Right ventricle myocardium superior (tissue), 1 donor: ENCODE measurements around the gene DUSP9. TPM values are rescaled to one million over a fixed set of nuclear protein-coding genes. Genes with fewer than 3 reads are reported as not detected.
"Not testable (repeated sequence)": the region's sequence is repeated elsewhere in the genome, so short reads cannot be mapped to it uniquely, and the experiment has no call there.

Experiments
- ATAC-seq: fragments of 200-7000 bp; cut with Tn5 transposase; one replicate; pipeline ENCODE4 v1.9.1; 2020; ENCODE audit warnings: mild to moderate bottlenecking; ENCODE audit not compliant: poor library complexity
- DNase-seq: peaks from one replicate; pipeline ENCODE4 v3.0.0-alpha.2; 2020
- intact Hi-C: fragments of 100-400 bp; cut with DNase I; formaldehyde crosslinking; loops from one replicate; pipeline ENCODE4 v1.11.2; 2022
- total RNA-seq: library from RNA; stranded (reverse); fragmentation: NEBNext Ultra II Directional; extraction: Animal tissue kit (Norgen Biotek cat#: 25700); gene quantifications from one replicate; pipeline ENCODE4 v1.2.1, GENCODE V29; 2021
- donor health status: DM: no; HTN: yes; CAD: no; lungs with severe emphysema.

Gene DUSP9
- total RNA-seq, 1 donor from 2014 or later: not detected

- no peak for DNase-seq
- intact Hi-C loops: no loop called here
- no peak for ATAC-seq
These were observed 39.0 kb downstream of the DUSP9 start for GRCh38 chrX:153685751-153686696.

GRCh38 chrX:153686711-153687110, 39.7 kb downstream of the DUSP9 start:
- intact Hi-C loops: no loop called here
- DNase-seq (no peak), ATAC-seq (no peak)

GRCh38 chrX:153687121-153688039, 40.4 kb downstream of the DUSP9 start, which contains the start of gene SLC6A8:
SLC6A8 (plus strand) TSS chrX:153687926; CDS start chrX:153688575, 649 bp downstream.
- DNase-seq: peak; percentile 82
- intact Hi-C loops: no loop called here
- ATAC-seq: peak; percentile 72

GRCh38 chrX:153688071-153688470, 41.1 kb downstream of the DUSP9 start:
- ATAC-seq (no peak), DNase-seq (no peak)
- intact Hi-C loops: no loop called here

- intact Hi-C loops: no loop called here
- no peak for ATAC-seq
- no peak for DNase-seq
These were observed 41.5 kb downstream of the DUSP9 start for GRCh38 chrX:153688506-153688905.

- intact Hi-C loops: no loop called here
- peak; percentile 63 for DNase-seq
- peak; percentile 66 for ATAC-seq
These were observed 42.0 kb downstream of the DUSP9 start for GRCh38 chrX:153688911-153689590.

- ATAC-seq: peak; percentile 2
- intact Hi-C loops: no loop called here
- no peak for DNase-seq
These were observed 42.9 kb downstream of the DUSP9 start for GRCh38 chrX:153689654-153690465.

DNA sequence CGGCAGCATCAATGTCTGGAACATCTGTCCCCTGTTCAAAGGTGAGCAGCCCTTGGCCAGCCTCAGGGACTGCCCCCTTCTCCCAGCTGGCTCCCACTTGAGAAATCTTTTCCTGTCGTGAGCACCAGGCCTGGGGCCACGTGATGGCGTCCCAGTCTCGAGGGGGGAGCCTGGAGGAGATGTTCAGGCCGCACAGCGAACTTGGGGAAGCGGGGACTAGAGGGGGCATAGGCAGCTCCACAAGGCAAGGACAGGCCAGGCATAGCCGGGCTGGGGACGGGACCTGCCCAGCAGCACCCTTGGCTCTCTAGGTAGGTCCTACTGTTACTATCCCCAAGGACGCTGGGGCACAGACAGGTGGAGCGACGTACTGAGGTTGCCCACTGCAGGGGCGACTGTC, 43.5 kb downstream of the DUSP9 start:
- ATAC-seq: no peak
- no peak for DNase-seq
- intact Hi-C loops: no loop called here

GRCh38 chrX:153691032-153691827, 44.2 kb downstream of the DUSP9 start:
- intact Hi-C loops, ATAC-seq, DNase-seq: not testable (repeated sequence)

DNA sequence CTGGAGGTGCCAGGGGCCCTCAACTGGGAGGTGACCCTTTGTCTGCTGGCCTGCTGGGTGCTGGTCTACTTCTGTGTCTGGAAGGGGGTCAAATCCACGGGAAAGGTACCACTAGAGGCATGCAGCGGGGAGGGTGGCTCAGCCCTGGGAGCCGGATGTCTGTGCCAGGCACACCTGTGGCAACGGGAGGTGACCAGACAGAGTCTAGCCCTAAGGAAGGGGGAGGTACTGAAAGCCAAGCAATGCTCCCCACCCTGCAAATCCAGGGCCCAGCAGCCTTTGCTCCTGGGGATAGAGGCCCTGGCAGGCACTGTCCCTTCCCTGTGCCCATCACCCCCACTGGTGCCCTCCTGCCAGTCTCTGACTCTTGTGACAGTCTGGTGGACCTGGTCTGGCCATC, 45.0 kb downstream of the DUSP9 start:
- no peak for ATAC-seq

DNA sequence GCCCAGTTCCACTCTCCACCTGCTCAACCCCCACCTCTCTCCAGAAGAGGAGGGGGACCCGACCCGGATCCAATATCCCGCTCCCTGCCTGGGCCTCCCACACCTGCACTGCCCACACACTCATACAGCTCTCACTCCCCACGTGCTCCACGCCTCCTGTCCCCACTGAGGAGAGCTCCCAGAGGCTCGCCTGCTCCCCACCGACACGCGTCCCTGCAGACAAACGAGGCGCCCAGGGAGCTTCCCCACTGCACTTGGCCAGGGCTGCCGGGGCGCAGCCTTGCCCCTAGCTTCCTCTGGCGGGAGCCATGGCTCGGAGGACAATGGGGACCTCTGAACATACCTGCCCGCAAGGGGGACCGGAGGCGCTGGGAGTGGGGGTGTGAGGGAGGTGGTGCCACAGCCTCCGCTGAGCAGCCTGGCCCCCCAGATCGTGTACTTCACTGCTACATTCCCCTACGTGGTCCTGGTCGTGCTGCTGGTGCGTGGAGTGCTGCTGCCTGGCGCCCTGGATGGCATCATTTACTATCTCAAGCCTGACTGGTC, 45.7 kb downstream of the DUSP9 start:
- ATAC-seq: no peak
- intact Hi-C loops: no loop called here
- no peak for DNase-seq

More for the DNA sequence above, 45.0 kb downstream of the DUSP9 start:
- intact Hi-C loops: no loop called here
- DNase-seq: no peak

DNA sequence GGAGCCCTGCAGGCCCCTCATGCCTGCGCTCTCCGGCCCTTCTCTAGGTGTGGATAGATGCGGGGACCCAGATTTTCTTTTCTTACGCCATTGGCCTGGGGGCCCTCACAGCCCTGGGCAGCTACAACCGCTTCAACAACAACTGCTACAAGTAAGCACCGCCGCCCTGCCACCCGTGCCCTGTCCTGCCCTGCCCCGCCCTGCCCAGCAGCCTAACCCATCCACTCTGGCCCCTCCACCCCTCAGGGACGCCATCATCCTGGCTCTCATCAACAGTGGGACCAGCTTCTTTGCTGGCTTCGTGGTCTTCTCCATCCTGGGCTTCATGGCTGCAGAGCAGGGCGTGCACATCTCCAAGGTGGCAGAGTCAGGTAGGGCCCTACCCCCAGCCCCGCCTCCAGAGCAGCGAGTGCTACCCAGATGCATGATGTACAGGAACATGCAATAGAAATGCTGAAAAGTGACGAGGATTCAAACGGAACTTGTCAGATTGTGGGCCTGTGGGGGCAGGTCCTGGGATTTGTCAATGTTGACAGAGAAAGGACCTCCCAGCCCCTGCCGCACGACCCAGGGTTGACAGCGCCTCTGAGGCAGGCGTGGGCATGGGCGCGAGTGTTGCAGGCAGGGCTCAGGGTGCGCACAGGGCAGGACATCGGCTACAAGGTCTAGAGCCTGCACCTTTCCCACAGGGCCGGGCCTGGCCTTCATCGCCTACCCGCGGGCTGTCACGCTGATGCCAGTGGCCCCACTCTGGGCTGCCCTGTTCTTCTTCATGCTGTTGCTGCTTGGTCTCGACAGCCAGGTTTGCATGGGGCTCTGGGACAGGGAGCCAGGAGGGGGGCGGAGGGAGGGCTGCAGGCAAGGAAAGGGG, 46.4 kb downstream of the DUSP9 start:
- DNase-seq (no peak), ATAC-seq (no peak)
- intact Hi-C loops: no loop called here

DNA sequence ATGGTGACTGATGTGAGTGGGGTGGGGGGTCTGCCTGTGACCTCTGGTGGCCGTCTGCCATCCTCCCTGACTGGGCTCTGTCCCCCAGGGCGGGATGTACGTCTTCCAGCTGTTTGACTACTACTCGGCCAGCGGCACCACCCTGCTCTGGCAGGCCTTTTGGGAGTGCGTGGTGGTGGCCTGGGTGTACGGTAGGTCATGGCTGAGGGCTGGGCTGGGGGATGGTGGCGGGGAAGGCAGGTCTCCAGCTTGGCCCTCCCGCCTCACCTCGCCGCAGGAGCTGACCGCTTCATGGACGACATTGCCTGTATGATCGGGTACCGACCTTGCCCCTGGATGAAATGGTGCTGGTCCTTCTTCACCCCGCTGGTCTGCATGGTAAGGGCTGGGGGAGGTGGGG, 47.3 kb downstream of the DUSP9 start:
- DNase-seq, ATAC-seq, intact Hi-C loops: not testable (repeated sequence)

DNA sequence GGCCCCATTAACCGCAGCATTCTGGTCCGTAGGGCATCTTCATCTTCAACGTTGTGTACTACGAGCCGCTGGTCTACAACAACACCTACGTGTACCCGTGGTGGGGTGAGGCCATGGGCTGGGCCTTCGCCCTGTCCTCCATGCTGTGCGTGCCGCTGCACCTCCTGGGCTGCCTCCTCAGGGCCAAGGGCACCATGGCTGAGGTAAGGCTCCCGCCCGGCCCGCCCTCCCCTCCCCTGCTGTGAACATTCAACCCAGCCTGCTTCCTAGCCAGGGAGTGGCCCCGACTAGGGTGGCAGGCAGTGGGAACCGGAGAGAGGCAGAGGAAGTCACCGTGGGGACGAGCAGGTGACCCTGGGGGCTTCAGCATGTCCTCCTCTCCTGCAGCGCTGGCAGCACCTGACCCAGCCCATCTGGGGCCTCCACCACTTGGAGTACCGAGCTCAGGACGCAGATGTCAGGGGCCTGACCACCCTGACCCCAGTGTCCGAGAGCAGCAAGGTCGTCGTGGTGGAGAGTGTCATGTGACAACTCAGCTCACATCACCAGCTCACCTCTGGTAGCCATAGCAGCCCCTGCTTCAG, 47.8 kb downstream of the DUSP9 start:
- intact Hi-C loops: no loop called here
- ATAC-seq: no peak
- DNase-seq: no peak

- intact Hi-C loops: no loop called here
- no peak for ATAC-seq
- no peak for DNase-seq
These were observed 49.1 kb downstream of the DUSP9 start for GRCh38 chrX:153696100-153696499.

DNA sequence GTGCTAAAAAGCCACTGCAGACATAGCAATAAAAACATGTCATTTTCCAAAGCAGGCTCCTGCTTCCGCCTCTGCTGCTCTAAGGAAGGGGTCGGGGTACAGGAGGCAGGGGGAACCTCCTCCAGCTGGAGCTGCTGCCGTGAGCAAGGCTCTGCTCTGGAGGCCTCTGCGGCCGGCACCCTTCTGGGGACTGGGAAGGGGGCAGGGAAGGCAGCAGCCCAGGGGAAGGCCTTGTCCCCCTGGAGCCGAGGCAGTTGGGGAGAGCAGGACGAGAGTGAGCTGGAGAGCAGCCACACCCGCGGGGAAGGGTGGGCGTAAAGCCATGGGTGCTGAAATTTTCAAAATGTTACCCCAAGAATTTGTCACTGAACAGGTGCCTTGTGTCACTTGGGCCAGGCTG, 49.5 kb downstream of the DUSP9 start:
- intact Hi-C loops, ATAC-seq, DNase-seq: not testable (repeated sequence)
